Ovary (tissue), 9 donors: Measurements from ENCODE around the gene SLC27A3. TPM values are rescaled to one million over a fixed set of nuclear protein-coding genes. Genes with fewer than 3 reads are reported as not detected.

ENCODE experiments used
- DNase-seq, 5 donors: peaks; one replicate each; pipeline ENCODE4 v3.0.0-alpha.2; 2019 to 2020
- H3K27ac ChIP-seq, 2 donors: fragments of 200-600 bp; one replicate each; pipeline versions ENCODE4 v1.5.1 to v1.8.0; 2019 to 2022
- H3K27me3 ChIP-seq: fragments of 200-600 bp; one replicate; pipeline ENCODE4 v1.8.0; 2022
- H3K36me3 ChIP-seq: fragments of 200-600 bp; sonication (generic); one replicate; pipeline ENCODE4 v1.5.1; 2019
- H3K4me1 ChIP-seq: one replicate; pipeline ENCODE4 v1.8.1; 2013; ENCODE audit warnings: mild to moderate bottlenecking, moderate library complexity; ENCODE audit not compliant: insufficient read depth
- H3K4me3 ChIP-seq: fragments of 200-600 bp; sonication (generic); one replicate; pipeline ENCODE4 v1.5.1; 2017
- H3K9me3 ChIP-seq, 2 donors: fragments of 200-600 bp in 1 of 2; sonication (generic) in 1 of 2; one replicate each; pipeline versions ENCODE4 v1.5.1 to v1.8.1; 2013 to 2019; ENCODE audit warnings: mild to moderate bottlenecking in 1 of 2, moderate library complexity in 1 of 2
- EP300 ChIP-seq: sonication (generic); formaldehyde crosslinking; IDR thresholded peaks from one replicate; pipeline ENCODE4 v1.6.1; 2017; ENCODE audit warnings: antibody characterized with exemption
- POLR2A ChIP-seq: fragments of 450-650 bp; IDR thresholded peaks from one replicate; pipeline ENCODE4 v1.6.1; 2017; ENCODE audit warnings: antibody characterized with exemption, mild to moderate bottlenecking, moderate library complexity
- WGBS, 3 donors: extraction: QIAGEN DNeasy Blood & Tissue Kit in 1 of 3; methylation state at CpG; one replicate each; pipeline versions ENCODE4 v1.1.5 to v1.1.7; 2013 to 2017; 5-methylcytosine and 5-hydroxymethylcytosine counted together
- intact Hi-C, 4 donors: fragments of 100-400 bp; cut with DNase I; formaldehyde crosslinking; loops; one replicate each; pipeline versions ENCODE4 v1.11.0 to v1.15.1; 2022 to 2023
- polyA plus RNA-seq, 2 donors: library from polyadenylated mRNA; stranded (reverse); fragments of 200-250 nt in 1 of 2; fragments of 350-450 nt in 1 of 2; fragmentation: Illumina TruSeq in 1 of 2; extraction: RNeasy Lipid Tissue Mini Kit (QIAGEN cat#74804) in 1 of 2; gene quantifications; one replicate each; pipeline ENCODE4 v1.2.3, GENCODE V29; 2013 to 2014
- total RNA-seq, 7 donors: library from RNA; depleted of rRNA in 2 of 7; stranded (reverse); fragments of >200 nt in 2 of 7; fragmentation: NEBNext Ultra II Directional in 3 of 7; extraction: Animal tissue kit (Norgen Biotek cat#: 25700) in 3 of 7; gene quantifications; one replicate each; pipeline versions ENCODE4 v1.1.0 to v1.2.4, GENCODE V29; 2016 to 2023
- TF ChIP-seq, protein P1 (sequence below), 3 donors: fragments of 450-650 bp in 2 of 3; fragments of 200-600 bp in 1 of 3; IDR thresholded peaks; one replicate each; pipeline versions ENCODE4 v1.5.1 to v1.8.0; 2016 to 2022; ENCODE audit warnings: antibody characterized with exemption in 3 of 3, mild to moderate bottlenecking in 1 of 3
- donor health status: DM: no; HTN: no; CAD: no; lungs with moderate emphysema.
- donor health status: DM: no; HTN: no; CAD: no.
- donor health status: Bipolar disorder and iron deficiency.
- donor health status: DM: yes; HTN: yes; CAD: no.
- donor health status: DM: no; HTN: no; CAD: no.
- donor health status: DM: yes; HTN: yes; CAD: no.

Gene SLC27A3
- total and polyA plus RNA-seq, 9 donors = 9.5 to 50.9 (median 31.1) TPM

DNA sequence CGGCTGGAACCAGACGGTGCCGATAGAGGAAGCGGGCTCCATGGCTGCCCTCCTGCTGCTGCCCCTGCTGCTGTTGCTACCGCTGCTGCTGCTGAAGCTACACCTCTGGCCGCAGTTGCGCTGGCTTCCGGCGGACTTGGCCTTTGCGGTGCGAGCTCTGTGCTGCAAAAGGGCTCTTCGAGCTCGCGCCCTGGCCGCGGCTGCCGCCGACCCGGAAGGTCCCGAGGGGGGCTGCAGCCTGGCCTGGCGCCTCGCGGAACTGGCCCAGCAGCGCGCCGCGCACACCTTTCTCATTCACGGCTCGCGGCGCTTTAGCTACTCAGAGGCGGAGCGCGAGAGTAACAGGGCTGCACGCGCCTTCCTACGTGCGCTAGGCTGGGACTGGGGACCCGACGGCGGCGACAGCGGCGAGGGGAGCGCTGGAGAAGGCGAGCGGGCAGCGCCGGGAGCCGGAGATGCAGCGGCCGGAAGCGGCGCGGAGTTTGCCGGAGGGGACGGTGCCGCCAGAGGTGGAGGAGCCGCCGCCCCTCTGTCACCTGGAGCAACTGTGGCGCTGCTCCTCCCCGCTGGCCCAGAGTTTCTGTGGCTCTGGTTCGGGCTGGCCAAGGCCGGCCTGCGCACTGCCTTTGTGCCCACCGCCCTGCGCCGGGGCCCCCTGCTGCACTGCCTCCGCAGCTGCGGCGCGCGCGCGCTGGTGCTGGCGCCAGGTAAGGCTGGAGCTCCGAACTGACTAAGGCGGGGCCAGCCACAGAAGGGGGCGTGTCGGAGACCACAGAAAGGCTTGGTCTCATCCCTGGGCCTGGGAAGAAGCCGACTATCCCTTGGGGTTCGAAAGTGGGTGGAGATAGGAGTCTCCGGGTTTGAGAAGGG lies 486 bp downstream of the SLC27A3 start:
- intact Hi-C loops = loop anchor here in 3 of 4 donors (2.0 to 10.0 kb wide), 3 partner anchors 99 to 261 kb away; no protein-coding TSS in a partner anchor
- Histone ChIP-seq H3K9me3 (no peaks in the 10 kb centered on the region), H3K4me1 (peaks cover 9% of the 10 kb centered on the region), H3K27me3 (no peaks in the 10 kb centered on the region), H3K4me3 (peak overlapping the region; percentile 73), H3K27ac (peak overlapping the region; percentile 69 to 84), H3K36me3 (no peaks in the 10 kb centered on the region)
- TF ChIP-seq POLR2A = peak; percentile 31
- no peak for TF ChIP-seq EP300
- WGBS, 3 donors = 0% methylated on average over 79 to 83 of the region's 83 CpGs
- DNase-seq = peak; percentile 82 to 85 (median 83)

DNA sequence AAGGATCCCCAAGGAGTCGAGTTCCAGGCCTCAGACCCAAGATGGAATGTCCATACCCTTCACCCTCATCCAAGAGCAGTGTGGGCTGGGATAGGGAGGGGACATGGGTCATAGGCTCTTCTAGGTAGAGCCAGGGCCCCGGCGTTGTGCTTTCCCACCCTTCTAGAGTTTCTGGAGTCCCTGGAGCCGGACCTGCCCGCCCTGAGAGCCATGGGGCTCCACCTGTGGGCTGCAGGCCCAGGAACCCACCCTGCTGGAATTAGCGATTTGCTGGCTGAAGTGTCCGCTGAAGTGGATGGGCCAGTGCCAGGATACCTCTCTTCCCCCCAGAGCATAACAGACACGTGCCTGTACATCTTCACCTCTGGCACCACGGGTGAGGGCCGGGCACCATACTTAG lies 1.1 kb downstream of the SLC27A3 start:
- Histone ChIP-seq H3K36me3 (no peaks in the 10 kb centered on the region), H3K27me3 (no peaks in the 10 kb centered on the region), H3K27ac (peak overlapping the region; percentile 69 to 84), H3K4me3 (peak overlapping the region; percentile 73), H3K4me1 (peaks cover 9% of the 10 kb centered on the region), H3K9me3 (no peaks in the 10 kb centered on the region)
- intact Hi-C loops = loop anchor here in 2 of 4 donors (10.0 kb wide), 2 partner anchors 202 to 262 kb away; no protein-coding TSS in a partner anchor
- TF ChIP-seq, protein P1, sequence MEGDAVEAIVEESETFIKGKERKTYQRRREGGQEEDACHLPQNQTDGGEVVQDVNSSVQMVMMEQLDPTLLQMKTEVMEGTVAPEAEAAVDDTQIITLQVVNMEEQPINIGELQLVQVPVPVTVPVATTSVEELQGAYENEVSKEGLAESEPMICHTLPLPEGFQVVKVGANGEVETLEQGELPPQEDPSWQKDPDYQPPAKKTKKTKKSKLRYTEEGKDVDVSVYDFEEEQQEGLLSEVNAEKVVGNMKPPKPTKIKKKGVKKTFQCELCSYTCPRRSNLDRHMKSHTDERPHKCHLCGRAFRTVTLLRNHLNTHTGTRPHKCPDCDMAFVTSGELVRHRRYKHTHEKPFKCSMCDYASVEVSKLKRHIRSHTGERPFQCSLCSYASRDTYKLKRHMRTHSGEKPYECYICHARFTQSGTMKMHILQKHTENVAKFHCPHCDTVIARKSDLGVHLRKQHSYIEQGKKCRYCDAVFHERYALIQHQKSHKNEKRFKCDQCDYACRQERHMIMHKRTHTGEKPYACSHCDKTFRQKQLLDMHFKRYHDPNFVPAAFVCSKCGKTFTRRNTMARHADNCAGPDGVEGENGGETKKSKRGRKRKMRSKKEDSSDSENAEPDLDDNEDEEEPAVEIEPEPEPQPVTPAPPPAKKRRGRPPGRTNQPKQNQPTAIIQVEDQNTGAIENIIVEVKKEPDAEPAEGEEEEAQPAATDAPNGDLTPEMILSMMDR (IDR thresholded peaks at IDR 0.05) = no peak
- TF ChIP-seq POLR2A (no peak), EP300 (no peak)
- WGBS, 3 donors = 57 to 72% (median 59%) methylated on average over 10 of the region's 10 CpGs
- DNase-seq = peak in 3 of 5 donors; percentile 45 to 54 (median 49)

DNA sequence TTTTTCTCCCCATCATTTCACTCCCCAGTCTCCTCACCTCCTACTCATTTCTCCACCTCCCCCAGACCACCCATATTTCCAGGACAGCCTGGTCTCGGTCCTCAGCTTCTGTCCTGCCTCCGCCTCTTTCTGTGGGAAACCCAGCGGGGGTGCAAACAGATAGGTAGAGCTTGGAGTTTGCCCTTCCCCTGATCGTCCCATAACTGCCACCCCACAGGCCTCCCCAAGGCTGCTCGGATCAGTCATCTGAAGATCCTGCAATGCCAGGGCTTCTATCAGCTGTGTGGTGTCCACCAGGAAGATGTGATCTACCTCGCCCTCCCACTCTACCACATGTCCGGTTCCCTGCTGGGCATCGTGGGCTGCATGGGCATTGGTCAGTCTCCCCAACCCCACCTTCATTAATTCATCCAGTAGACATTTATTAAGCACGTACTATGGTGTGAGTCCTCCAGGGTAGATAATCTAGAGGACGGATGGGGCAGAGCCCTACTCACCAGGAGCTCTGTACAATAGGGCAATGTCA lies 1.7 kb downstream of the SLC27A3 start:
- intact Hi-C loops = loop anchor here in 2 of 4 donors (10.0 kb wide), 2 partner anchors 202 to 262 kb away; no protein-coding TSS in a partner anchor
- Histone ChIP-seq H3K4me1 (peaks cover 9% of the 10 kb centered on the region), H3K27ac (no peak overlapping the region), H3K9me3 (no peaks in the 10 kb centered on the region), H3K4me3 (no peak overlapping the region), H3K36me3 (no peaks in the 10 kb centered on the region), H3K27me3 (no peaks in the 10 kb centered on the region)
- TF ChIP-seq, protein P1 (IDR thresholded peaks at IDR 0.05) = no peak
- no peak for TF ChIP-seq EP300
- no peak for TF ChIP-seq POLR2A
- 87 to 95% (median 92%) methylated on average over 10 of the region's 10 CpGs for WGBS, 3 donors
- peak in 1 of 5 donors; percentile 28 for DNase-seq

DNA sequence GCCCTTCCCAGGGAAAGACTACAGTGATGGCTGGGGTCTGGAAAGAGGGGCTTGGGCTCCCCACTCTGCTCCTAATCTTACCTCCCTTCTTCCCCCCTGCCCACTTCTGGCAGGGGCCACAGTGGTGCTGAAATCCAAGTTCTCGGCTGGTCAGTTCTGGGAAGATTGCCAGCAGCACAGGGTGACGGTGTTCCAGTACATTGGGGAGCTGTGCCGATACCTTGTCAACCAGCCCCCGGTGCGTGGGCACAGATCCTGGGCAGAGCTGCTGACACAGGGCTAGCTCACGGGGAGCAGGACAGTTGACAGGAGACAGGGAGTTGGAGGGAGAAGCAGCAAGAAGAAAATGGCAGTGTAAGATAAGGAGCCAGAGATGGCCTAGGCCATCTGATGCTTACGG lies 2.4 kb downstream of the SLC27A3 start:
- intact Hi-C loops = loop anchor here in 2 of 4 donors (10.0 kb wide), 2 partner anchors 203 to 263 kb away; no protein-coding TSS in a partner anchor
- no peak overlapping the region for H3K4me3 ChIP-seq
- 59 to 71% (median 67%) methylated on average over 7 of the region's 7 CpGs for WGBS, 3 donors
- TF ChIP-seq POLR2A = no peak
- TF ChIP-seq, protein P1 (IDR thresholded peaks at IDR 0.05) = no peak
- H3K4me1 ChIP-seq = peaks cover 9% of the 10 kb centered on the region
- DNase-seq = peak in 3 of 5 donors; percentile 46 to 53 (median 46)
- no peaks in the 10 kb centered on the region for H3K9me3 ChIP-seq
- H3K27me3 ChIP-seq = no peaks in the 10 kb centered on the region
- no peak overlapping the region for H3K27ac ChIP-seq
- H3K36me3 ChIP-seq = no peaks in the 10 kb centered on the region
